GM10248 (cell line): ENCODE measurements around the gene LMF1.

Experiments
- CTCF ChIA-PET: fragments of 300-600 bp; sonication (Branson Sonifier 250); formaldehyde crosslinking; extraction: SDS; loops from one replicate; lab custom pipeline; 2021; ENCODE audit warnings: antibody characterized with exemption; lab: Yijun Ruan, JAX
- POLR2A ChIA-PET: fragments of 350-650 bp; sonication (Branson Sonifier 250); formaldehyde crosslinking; extraction: SDS; loops from one replicate; lab custom pipeline; 2020; ENCODE audit warnings: antibody characterized with exemption; lab: Yijun Ruan, JAX
- DNase-seq: peaks from one replicate; pipeline ENCODE4 v3.0.0; 2012; ENCODE audit errors: extremely low spot score
- TF ChIP-seq, protein P1 (sequence below): IDR thresholded peaks from 2 replicates; pipeline ENCODE4 v1.5.1; 2012; ENCODE audit warnings: mild to moderate bottlenecking, low read depth; ENCODE audit errors: extremely low read depth, missing control alignments, control extremely low read depth

The LMF1 gene

DNA sequence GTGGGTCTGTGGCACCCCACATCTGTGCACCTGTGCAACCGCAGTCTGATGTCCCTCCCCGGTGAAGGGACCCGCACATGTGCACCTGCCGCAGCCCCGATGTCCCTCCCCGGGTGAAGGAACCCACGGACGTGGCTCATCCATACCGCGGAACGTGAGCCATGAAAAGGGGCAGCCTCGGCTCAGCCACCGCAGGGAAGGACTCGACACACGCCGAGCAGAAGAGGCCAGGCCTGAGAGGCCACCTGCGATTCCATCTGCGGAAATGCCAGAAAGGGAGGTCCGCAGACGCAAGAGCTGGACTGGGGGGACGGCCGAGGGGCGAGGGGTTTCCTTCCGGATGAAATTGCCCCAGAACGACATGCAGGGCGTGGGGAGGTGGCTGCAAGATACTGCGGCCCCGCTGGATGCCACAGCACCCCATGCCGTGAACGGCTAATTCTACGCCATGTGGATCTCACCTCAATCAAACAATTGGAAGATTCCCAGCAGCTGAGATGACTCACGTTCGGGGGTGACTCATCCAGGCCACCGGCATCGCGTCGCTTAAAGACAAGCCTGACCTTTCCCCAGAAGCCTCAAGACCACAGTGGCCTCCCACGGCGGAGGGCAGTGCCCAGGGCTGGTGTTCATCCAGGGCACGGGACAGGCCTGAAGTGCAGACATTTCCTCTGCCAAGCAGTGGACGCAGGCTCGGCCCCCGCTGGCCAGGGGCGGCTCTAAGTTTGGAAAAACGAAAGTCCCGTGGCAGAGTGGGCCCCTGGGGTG lies 31.8 kb upstream of the LMF1 start:
- POLR2A ChIA-PET = no interaction called here
- TF ChIP-seq, protein P1, sequence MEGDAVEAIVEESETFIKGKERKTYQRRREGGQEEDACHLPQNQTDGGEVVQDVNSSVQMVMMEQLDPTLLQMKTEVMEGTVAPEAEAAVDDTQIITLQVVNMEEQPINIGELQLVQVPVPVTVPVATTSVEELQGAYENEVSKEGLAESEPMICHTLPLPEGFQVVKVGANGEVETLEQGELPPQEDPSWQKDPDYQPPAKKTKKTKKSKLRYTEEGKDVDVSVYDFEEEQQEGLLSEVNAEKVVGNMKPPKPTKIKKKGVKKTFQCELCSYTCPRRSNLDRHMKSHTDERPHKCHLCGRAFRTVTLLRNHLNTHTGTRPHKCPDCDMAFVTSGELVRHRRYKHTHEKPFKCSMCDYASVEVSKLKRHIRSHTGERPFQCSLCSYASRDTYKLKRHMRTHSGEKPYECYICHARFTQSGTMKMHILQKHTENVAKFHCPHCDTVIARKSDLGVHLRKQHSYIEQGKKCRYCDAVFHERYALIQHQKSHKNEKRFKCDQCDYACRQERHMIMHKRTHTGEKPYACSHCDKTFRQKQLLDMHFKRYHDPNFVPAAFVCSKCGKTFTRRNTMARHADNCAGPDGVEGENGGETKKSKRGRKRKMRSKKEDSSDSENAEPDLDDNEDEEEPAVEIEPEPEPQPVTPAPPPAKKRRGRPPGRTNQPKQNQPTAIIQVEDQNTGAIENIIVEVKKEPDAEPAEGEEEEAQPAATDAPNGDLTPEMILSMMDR = no peak
- CTCF ChIA-PET = no interaction called here
- no peak for DNase-seq

DNA sequence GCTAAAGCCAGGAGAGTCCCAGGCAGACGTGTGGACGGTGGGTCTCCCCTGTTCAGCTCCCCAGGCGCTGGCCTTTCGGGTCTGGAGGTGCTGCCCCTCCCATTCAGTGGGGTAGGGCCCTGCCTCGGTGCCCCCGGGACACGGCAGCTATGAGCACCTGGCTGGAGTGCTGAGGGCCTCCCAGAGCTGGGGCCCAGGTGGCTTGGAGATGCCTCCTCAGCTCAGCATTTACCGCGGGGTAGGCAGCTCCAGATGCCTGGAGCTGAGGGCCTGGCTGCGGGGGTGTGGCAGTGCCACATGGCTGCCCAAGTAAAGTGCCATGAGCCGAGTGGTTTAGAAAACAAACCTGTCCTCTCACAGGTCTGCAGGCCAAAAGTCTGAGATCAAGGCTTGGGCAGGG lies 30.3 kb upstream of the LMF1 start:
- TF ChIP-seq, protein P1 = no peak
- CTCF ChIA-PET = no interaction called here

DNA sequence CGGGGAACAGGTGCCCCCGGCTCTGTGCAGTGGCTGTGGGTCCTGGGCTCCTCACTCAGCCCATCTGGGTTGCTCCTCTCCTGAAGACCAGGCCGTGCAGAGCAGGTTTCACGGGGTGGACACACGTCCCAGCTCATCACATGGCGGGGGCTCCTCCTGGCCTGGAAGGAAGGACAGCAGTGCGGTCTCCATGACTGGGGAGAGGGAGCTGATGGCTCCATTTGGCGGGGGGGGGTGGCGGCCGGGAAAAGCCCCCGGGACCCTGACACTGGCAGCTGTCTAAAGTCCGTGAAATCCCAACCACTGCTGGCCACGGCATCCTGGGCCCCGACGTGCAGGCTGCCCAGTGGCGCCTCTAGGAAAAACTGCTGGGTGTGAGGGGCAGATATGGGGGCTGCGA lies 29.8 kb upstream of the LMF1 start:
- TF ChIP-seq, protein P1 = no peak
- CTCF ChIA-PET = no interaction called here
- DNase-seq = no peak
- POLR2A ChIA-PET = no interaction called here

More for the DNA sequence above, 30.3 kb upstream of the LMF1 start:
- no peak for DNase-seq
- POLR2A ChIA-PET = no interaction called here

DNA sequence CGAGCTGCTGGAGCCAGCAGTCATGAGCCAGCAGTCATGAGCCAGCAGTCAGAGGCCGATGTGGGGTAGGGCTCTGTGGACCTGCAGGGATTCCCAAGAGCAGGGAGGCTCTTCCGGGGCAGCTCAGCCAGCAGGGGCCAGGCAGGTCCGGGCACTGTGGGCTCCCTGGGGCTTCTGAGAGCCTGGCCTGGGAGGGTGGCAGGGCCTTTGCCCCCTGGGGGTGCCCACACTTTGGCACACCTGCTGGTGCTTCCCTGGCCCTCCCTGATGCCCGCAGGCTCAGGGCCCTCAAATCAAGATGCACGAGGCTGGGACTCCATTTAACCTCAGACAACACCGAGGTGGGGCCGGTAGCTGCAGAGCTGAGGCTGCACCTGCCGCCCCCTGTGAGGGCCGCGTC lies 28.9 kb upstream of the LMF1 start:
- no peak for DNase-seq
- CTCF ChIA-PET = no interaction called here
- TF ChIP-seq, protein P1 = no peak
- POLR2A ChIA-PET = no interaction called here

DNA sequence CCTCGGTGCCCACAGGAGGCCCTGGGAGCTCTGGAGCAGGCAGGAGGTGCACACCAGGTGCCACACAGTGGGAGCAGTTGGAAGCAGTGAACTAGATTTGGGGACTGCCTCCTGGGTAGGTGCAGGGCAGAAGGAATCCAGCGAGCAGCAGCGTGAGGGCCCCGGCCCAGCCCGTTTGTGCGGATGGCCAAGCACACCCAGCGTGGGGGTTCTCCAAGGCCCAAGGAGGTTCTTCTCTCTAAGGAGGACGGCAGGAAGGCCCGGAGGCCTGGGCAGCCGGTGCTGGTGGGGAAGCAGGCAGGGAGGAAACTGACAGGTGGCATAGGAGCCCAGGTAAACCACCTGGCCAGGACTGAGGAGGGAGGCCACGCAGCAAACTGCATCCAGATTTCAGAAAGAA lies 27.8 kb upstream of the LMF1 start:
- ChIA-PET CTCF (no interaction called here), POLR2A (no interaction called here)
- no peak for DNase-seq
- TF ChIP-seq, protein P1 = no peak

DNA sequence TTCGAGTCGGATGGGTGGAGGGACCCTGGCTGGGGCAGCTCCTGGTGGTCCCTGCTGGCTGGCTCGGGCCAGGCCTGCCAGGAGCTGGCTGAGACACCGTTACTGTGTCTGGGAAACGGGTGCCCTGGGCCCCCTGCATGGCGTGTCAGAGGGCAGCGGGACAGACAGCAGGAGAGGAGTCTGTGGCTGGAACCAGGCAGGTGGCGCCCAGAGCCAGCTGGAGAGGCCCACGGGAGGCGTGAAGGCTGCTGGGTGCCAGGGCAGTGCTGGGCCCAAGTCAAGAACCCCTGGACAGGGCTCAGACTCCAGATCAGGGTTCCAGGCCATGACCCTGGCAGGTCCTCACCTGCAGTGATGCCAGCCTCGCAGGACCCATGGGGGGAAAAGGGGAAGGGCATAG lies 27.4 kb upstream of the LMF1 start:
- ChIA-PET POLR2A (no interaction called here), CTCF (no interaction called here)
- TF ChIP-seq, protein P1 = no peak
- no peak for DNase-seq
